Suprapubic skin (tissue), 4 donors: ENCODE results near the gene ANO4. TPM values are rescaled to one million over a fixed set of nuclear protein-coding genes. Genes with fewer than 3 reads are reported as not detected.

Source experiments
- DNase-seq, 2 donors: peaks; one replicate each; pipeline ENCODE4 v3.0.0-alpha.2; 2019; ENCODE audit warnings: low spot score in 2 of 2
- H3K27ac ChIP-seq: fragments of 200-600 bp; sonication (generic); one replicate; pipeline ENCODE4 v1.5.1; 2019
- H3K27me3 ChIP-seq: fragments of 200-600 bp; sonication (generic); one replicate; pipeline ENCODE4 v1.5.1; 2019
- H3K36me3 ChIP-seq: fragments of 200-600 bp; sonication (generic); one replicate; pipeline ENCODE4 v1.5.1; 2019
- H3K4me1 ChIP-seq: fragments of 200-600 bp; sonication (generic); one replicate; pipeline ENCODE4 v1.5.1; 2019
- H3K4me3 ChIP-seq: fragments of 200-600 bp; sonication (generic); one replicate; pipeline ENCODE4 v1.5.1; 2019; ENCODE audit warnings: mild to moderate bottlenecking
- H3K9me3 ChIP-seq: fragments of 200-600 bp; sonication (generic); one replicate; pipeline ENCODE4 v1.5.1; 2019
- CTCF ChIP-seq, 2 donors: fragments of 200-600 bp in 1 of 2; fragments of 450-650 bp in 1 of 2; sonication (generic) in 1 of 2; IDR thresholded peaks; one replicate each; pipeline ENCODE4 v1.5.1; 2016 to 2019; ENCODE audit warnings: antibody characterized with exemption in 2 of 2, mild to moderate bottlenecking in 1 of 2, moderate library complexity in 1 of 2
- EP300 ChIP-seq: sonication (generic); formaldehyde crosslinking; IDR thresholded peaks from one replicate; pipeline ENCODE4 v1.6.1; 2017; ENCODE audit warnings: antibody characterized with exemption
- POLR2A ChIP-seq, 2 donors: fragments of 450-650 bp; IDR thresholded peaks; one replicate each; pipeline ENCODE4 v1.6.1; 2017; ENCODE audit warnings: antibody characterized with exemption in 2 of 2, mild to moderate bottlenecking in 2 of 2, moderate library complexity in 2 of 2
- POLR2AphosphoS5 ChIP-seq, 3 donors: sonication (generic); formaldehyde crosslinking; IDR thresholded peaks; one replicate each; pipeline ENCODE4 v1.6.1; 2017; ENCODE audit warnings: antibody characterized with exemption in 3 of 3
- WGBS: methylation state at CpG from one replicate; pipeline ENCODE4 v1.1.5; 2018; 5-methylcytosine and 5-hydroxymethylcytosine counted together
- total RNA-seq, 4 donors: library from RNA; depleted of rRNA; stranded (reverse); fragments of >200 nt; gene quantifications; one replicate each; pipeline ENCODE4 v1.1.0, GENCODE V29; 2016

Gene ANO4
- total RNA-seq, 4 donors from 2014 or later, result 0.30 to 1.2 TPM; not detected in 2

- Histone ChIP-seq H3K9me3 (no peaks in the 10 kb centered on the region), H3K4me3 (no peak overlapping the region), H3K36me3 (no peaks in the 10 kb centered on the region), H3K27ac (no peak overlapping the region), H3K27me3 (no peaks in the 10 kb centered on the region), H3K4me1 (no peaks in the 10 kb centered on the region)
- 27% methylated on average over 1 of the region's 1 CpG for WGBS
- TF ChIP-seq EP300, result no peak
- no peak for DNase-seq
These were observed 172.6 kb downstream of the ANO4 start for GRCh38 chr12:100967189-100967588.

- no peaks in the 10 kb centered on the region for H3K4me1 ChIP-seq
- no peaks in the 10 kb centered on the region for H3K36me3 ChIP-seq
- no peaks in the 10 kb centered on the region for H3K27me3 ChIP-seq
- 91% methylated on average over 4 of the region's 4 CpGs for WGBS
- no peak overlapping the region for H3K4me3 ChIP-seq
- no peak overlapping the region for H3K27ac ChIP-seq
- no peak for DNase-seq
- H3K9me3 ChIP-seq, result no peaks in the 10 kb centered on the region
- TF ChIP-seq POLR2A (IDR thresholded peaks at IDR 0.05) (no peak), POLR2AphosphoS5 (IDR thresholded peaks at IDR 0.05) (no peak), EP300 (no peak), CTCF (IDR thresholded peaks at IDR 0.05) (no peak)
These were observed 176.3 kb downstream of the ANO4 start for GRCh38 chr12:100970894-100971293.

DNA sequence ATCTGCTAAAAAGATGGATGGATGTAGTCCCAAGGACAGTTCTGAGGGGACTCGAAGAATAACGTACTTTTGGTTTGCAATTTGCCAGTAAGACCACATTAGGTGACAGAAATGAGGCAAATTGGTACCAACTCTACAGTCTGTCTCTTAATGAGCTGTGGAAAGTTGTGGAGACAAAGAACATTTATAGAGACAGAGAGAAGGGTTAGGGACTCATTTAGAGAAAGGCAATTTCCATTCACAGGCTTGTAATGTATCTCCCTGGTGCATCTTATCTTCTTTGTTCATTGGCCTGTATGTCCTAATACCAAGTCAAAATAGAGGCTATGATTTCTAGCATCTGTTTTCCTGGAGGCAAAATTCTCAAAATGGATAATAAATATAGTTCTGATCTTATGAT, 177.5 kb downstream of the ANO4 start:
- no peak overlapping the region for H3K4me3 ChIP-seq
- H3K27ac ChIP-seq, result no peak overlapping the region
- H3K27me3 ChIP-seq, result no peaks in the 10 kb centered on the region
- no peaks in the 10 kb centered on the region for H3K4me1 ChIP-seq
- TF ChIP-seq POLR2A (IDR thresholded peaks at IDR 0.05) (no peak), EP300 (no peak), CTCF (IDR thresholded peaks at IDR 0.05) (no peak), POLR2AphosphoS5 (IDR thresholded peaks at IDR 0.05) (no peak)
- no peaks in the 10 kb centered on the region for H3K36me3 ChIP-seq
- 93% methylated on average over 2 of the region's 2 CpGs for WGBS
- H3K9me3 ChIP-seq, result no peaks in the 10 kb centered on the region
- no peak for DNase-seq

DNA sequence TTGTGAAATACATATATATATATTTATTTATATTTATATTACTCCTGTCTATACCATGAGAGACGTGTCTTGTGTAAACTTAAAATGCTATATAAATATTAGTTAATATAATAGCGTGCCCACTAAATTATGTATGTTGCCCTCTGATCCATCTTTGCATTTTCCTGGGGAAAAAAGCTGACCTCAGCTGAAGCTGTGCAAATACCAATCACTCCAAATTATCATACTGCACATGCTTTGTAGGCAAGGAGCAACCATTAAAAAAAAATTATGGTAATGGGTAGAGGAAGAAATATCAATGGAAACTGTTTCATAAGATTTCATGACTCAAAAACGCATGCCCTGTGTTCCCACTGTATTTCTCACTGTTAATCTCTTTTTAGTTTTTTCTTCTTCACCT, 179.8 kb downstream of the ANO4 start:
- Histone ChIP-seq H3K36me3 (no peaks in the 10 kb centered on the region), H3K27ac (no peak overlapping the region), H3K27me3 (no peaks in the 10 kb centered on the region), H3K4me3 (no peak overlapping the region), H3K9me3 (no peaks in the 10 kb centered on the region), H3K4me1 (no peaks in the 10 kb centered on the region)
- 81% methylated on average over 3 of the region's 3 CpGs for WGBS
- DNase-seq, result no peak
- TF ChIP-seq CTCF (IDR thresholded peaks at IDR 0.05), result no peak
- TF ChIP-seq POLR2AphosphoS5 (IDR thresholded peaks at IDR 0.05), result no peak
- TF ChIP-seq EP300, result no peak
- no peak for TF ChIP-seq POLR2A (IDR thresholded peaks at IDR 0.05)

- H3K27me3 ChIP-seq, result no peaks in the 10 kb centered on the region
- no peak overlapping the region for H3K27ac ChIP-seq
- no peaks in the 10 kb centered on the region for H3K36me3 ChIP-seq
- 61% methylated on average over 9 of the region's 9 CpGs for WGBS
- no peak overlapping the region for H3K4me3 ChIP-seq
- H3K4me1 ChIP-seq, result no peaks in the 10 kb centered on the region
- H3K9me3 ChIP-seq, result no peaks in the 10 kb centered on the region
- no peak for TF ChIP-seq CTCF (IDR thresholded peaks at IDR 0.05)
- TF ChIP-seq POLR2AphosphoS5 (IDR thresholded peaks at IDR 0.05), result no peak
- TF ChIP-seq POLR2A (IDR thresholded peaks at IDR 0.05), result no peak
- TF ChIP-seq EP300, result no peak
- DNase-seq, result no peak
These were observed 180.2 kb downstream of the ANO4 start for GRCh38 chr12:100974747-100975146.

DNA sequence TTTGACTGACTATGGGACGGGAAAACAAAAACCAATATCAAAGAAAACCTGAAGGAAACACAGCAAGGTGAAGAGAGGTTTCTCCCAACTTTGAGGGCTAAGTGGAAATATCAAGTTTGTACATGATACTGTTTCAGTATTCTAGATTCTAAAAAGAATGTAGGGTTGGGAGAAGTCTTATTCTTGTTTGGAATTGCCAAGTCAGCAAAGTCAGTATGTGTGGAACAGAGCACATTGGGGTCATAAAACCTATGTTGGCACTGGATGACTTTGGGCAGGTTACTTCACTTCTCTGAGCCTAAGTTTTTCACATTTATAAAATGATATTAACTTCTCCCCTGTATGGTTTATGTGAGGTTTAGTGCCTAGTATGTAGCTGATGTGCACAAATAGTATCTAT, 182.2 kb downstream of the ANO4 start:
- Histone ChIP-seq H3K4me3 (no peak overlapping the region), H3K36me3 (no peaks in the 10 kb centered on the region), H3K27me3 (no peaks in the 10 kb centered on the region), H3K9me3 (no peaks in the 10 kb centered on the region), H3K27ac (no peak overlapping the region), H3K4me1 (no peaks in the 10 kb centered on the region)
- DNase-seq, result no peak
- TF ChIP-seq CTCF (IDR thresholded peaks at IDR 0.05) (no peak), POLR2AphosphoS5 (IDR thresholded peaks at IDR 0.05) (no peak), EP300 (no peak), POLR2A (IDR thresholded peaks at IDR 0.05) (no peak)
- 81% methylated on average over 1 of the region's 1 CpG for WGBS
